NCI-H146 treated with DMSO at 0.1 percent for 48 hours (cell line): ENCODE measurements around the gene SKIC8.

Experiments
- DNase-seq: peaks from one replicate; lab custom pipeline; 2025; ENCODE audit not compliant: unreplicated experiment; lab: John Stamatoyannopoulos, UW

The SKIC8 gene

GRCh38 chr15:78322243-78322642 lies 22.8 kb upstream of the SKIC8 start:
- peak; percentile 70 for DNase-seq

GRCh38 chr15:78321786-78322185 lies 22.4 kb upstream of the SKIC8 start:
- no peak for DNase-seq

- DNase-seq, result no peak
These were observed 21.7 kb upstream of the SKIC8 start for GRCh38 chr15:78321041-78321570.

GRCh38 chr15:78320183-78320582 lies 20.8 kb upstream of the SKIC8 start:
- DNase-seq, result no peak

- no peak for DNase-seq
These were observed 20.2 kb upstream of the SKIC8 start for GRCh38 chr15:78319588-78319987.

- DNase-seq, result no peak
These were observed 17.9 kb upstream of the SKIC8 start for GRCh38 chr15:78317145-78317836.

- peak; percentile 3 for DNase-seq
These were observed 17.1 kb upstream of the SKIC8 start for GRCh38 chr15:78316283-78317083.

GRCh38 chr15:78315686-78316282 lies 16.4 kb upstream of the SKIC8 start:
- no peak for DNase-seq

GRCh38 chr15:78314181-78314581 lies 14.8 kb upstream of the SKIC8 start:
- DNase-seq, result no peak

- no peak for DNase-seq
These were observed 14.0 kb upstream of the SKIC8 start for GRCh38 chr15:78313383-78313782.

- DNase-seq, result no peak
These were observed 13.5 kb upstream of the SKIC8 start for GRCh38 chr15:78312957-78313356.

GRCh38 chr15:78312536-78312935 lies 13.1 kb upstream of the SKIC8 start:
- DNase-seq, result no peak

- DNase-seq, result no peak
These were observed 11.9 kb upstream of the SKIC8 start for GRCh38 chr15:78311292-78311691.

- DNase-seq, result peak; percentile 6
These were observed 9.1 kb upstream of the SKIC8 start for GRCh38 chr15:78308422-78309032.

GRCh38 chr15:78307976-78308375 lies 8.6 kb upstream of the SKIC8 start:
- no peak for DNase-seq

- DNase-seq, result no peak
These were observed 6.9 kb upstream of the SKIC8 start for GRCh38 chr15:78306176-78306774.

GRCh38 chr15:78304216-78305066 lies 5.0 kb upstream of the SKIC8 start:
- no peak for DNase-seq

- no peak for DNase-seq
These were observed 3.3 kb upstream of the SKIC8 start for GRCh38 chr15:78302579-78303312.

- DNase-seq, result no peak
These were observed 2.4 kb upstream of the SKIC8 start for GRCh38 chr15:78301828-78302227.
